Activated CD4-positive, alpha-beta T cell treated with anti-CD3 and anti-CD28 coated beads, Interleukin-2, Interleukin-6, amounts not matched to agents 100 ng/mL and 50 ng/mL, durations not matched to agents 16 hours and 8 hours (primary cell): ENCODE results near the gene RNPS1.

ENCODE experiments used
- DNase-seq: peaks from one replicate; pipeline ENCODE4 v3.0.0-alpha.2; 2020

RNPS1 gene, protein sequence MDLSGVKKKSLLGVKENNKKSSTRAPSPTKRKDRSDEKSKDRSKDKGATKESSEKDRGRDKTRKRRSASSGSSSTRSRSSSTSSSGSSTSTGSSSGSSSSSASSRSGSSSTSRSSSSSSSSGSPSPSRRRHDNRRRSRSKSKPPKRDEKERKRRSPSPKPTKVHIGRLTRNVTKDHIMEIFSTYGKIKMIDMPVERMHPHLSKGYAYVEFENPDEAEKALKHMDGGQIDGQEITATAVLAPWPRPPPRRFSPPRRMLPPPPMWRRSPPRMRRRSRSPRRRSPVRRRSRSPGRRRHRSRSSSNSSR

DNA sequence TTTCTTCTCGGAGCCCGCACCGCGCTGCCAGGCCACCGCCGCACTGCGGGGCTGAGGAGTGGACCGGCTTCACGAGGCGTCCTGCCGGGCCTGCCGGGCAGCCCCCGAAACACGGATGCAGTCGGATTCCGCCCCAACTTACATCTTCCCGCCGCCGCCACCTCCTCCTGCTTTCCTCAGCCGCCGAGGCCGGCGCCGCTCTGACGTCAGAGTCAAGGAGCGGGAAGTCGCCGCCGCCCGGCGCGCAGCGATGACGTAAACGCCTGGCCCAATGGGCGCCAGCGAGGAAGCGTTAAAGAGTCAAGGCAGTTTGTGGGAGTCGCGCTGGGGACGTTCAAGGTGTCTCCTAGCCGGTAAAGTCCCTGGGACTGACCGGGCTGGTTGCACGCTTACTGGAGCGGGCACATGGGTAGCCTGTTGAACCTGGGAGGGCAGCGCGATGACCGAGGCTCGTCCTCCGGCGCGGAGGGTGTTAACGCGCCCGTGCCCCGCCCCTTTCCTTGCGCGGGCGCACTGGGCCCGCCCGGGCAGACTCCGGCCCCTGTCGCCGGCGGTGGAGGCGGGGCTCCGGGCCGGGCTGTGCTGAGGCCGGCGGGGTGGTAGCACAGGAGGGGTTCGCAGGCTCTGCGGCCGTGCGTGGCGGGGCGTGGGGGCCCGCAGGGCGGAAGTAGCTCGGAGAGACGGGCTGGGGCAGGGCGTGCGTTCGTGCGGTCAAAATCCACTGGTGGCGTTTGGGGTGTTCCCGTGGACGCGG lies at the start of gene RNPS1:
RNPS1 (minus strand) TSS at position 214 of the 754 bp plus-strand sequence. CDS start 3,483 bp downstream, outside the sequence.
- peak; percentile 97 for DNase-seq

DNA sequence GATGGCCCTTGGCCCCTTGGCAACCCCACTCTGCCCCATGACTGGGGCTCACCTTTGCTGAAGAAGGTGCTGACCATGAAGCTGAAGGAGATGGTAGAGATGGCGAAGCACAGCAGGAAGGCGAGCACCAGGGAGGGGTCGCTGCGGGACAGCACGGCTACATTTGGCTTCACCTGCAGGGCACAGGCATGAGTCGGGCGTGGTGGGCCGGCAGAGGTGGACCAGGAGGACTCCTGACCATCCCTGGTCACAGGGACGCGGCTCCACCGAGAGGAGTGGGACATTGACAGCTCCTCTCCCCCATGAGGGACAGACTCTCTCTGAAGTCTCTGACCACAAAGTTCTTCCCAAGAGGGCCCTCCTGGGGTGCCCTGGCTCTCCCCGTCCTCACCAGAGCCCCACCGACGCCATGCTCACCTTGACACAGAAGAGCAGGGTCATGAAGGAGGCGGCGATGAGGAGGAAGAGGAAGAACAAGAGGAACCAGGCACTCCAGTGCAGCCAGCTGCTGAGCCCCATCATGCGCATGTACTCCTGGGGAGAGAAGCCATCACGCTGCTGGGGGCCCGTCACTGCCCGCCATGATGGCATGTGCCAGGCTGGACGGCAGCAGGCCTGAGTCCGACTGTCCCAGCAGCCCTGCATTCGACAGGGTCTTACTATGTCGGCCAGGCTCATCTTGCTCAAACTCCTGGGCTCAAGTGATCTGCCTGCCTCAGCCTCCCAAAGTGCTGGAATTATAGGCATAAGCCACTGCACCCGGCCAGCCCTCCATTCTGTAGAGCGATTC lies 49.5 kb upstream of the RNPS1 start:
- no peak for DNase-seq

DNA sequence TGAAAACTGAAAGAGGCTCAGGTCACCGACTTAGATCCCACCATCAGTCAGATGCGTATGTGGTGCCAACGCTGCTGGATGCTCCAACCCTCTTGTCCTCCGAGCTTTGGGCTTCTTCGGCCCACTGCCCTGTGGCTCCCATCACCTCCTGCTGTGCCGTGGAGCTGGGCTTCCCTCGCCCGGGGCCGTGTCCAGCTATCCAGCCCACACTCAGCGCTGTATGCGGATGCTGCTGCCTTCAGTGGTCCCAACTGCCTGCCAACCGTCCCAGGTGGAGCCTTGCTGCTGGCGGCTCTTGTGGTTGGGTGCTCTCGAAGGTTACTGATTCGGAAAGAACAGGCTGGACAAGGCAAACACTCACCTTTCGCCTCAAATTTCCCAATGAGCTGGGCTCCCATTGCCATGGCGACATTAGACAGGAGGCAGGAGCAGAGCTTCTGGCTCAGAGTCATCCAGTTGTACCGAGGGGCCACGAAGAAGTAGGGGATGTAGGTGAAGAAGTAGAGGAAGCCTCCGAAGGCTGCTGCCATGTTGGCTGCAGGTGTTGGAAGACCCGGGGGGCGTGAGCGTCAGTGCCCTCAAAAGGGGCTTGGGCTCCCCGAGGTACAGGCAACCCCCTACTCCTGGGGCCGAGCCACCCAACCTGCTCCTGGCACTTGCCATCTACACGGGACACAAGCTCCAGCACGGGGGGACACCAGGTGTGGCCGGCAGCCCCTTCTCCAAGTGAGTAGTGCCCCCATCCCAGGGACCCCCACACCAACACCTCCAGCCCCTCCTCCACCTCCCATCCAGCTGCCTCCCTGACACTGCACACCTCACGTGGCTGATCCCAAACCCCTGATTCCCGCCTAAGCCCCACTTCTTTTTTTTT lies 40.4 kb upstream of the RNPS1 start:
- DNase-seq, result no peak

DNA sequence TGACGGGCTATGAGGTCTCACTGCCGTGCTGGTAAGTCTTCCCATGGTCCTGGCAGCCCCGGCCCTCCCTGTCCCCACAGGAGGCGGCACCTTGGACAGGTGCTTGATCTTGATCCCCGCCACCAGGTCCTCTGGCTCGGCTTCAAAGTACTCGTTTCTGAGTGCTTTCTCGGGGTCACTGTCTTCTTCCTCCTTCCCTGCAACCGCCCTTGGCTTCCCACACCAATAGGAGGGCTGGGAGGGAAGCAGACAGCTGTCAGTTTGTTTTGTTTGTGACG lies 31.9 kb upstream of the RNPS1 start:
- no peak for DNase-seq

DNA sequence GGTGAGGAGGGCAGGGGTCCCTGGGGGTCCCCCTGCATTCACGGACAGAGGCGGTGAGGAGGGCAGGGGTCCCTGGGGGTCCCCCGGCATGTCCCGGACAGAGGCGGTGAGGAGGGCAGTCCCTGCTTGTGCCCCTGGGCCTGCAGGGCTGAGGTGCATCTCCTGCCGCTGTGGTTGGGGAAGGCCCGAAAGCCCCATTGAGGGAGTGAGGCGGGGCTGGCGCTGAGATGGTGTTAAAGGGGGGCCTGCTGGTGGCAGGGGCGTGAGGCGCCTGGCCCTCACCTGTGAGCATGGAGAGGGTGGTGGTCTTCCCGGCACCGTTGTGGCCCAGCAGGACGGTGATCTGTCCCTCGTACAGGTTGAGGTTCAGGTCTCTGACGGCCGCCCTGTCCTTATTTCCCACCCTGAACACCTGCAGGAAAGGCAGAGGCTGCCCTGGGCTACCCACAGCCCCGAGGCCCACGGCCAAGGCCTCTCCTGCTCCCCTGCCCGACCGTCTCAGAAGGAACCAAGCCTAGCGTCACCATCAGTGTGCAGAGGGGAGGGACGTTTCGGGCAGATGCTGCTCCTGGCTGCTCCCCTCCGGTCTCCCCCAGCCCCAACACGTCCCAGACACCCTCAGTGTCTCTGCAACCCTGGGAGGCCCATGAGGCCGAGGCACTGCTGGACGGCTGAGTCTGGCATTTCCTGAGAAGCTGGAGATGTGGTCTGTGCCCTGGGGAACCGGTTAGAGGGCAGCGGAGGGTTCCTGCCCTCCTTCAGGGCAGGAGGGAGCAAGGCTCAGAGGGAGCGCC lies 31.4 kb upstream of the RNPS1 start:
- no peak for DNase-seq

DNA sequence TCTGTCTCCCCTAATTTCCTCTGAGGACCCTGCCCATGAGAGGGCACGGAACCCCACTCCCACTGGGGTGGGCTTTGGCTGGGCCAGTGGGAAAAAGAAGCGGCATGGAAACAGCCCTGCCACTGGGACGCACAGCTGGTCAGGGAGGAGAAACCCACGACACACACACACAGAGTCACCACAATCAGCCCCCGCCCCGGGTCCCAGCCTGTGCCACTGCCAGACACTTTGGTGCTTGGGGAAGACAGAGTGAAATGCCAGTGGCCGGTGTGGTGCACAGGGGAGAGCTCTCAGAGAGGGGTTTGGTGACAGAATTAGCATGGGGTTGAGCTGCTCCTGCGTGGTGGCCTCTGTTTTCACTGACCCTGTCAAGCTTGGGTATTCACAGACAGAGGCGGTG lies 30.7 kb upstream of the RNPS1 start:
- no peak for DNase-seq

DNA sequence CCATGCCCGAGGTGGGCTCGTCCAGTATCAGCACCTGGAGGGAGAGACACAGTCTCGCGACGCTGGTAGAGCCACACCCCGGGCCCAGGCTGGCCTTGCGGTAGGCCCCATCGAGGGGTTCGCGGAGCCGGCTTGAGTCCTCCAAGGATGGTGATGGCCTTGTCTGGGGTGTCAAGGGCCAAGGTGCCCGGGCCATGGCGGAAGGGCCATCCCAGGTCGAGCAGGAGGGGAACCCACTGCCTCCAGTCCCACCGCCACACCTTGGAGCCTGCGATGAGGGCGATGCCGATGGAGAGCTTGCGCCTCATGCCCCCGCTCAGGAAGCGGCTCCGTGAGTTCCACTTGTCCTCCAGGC lies 29.6 kb upstream of the RNPS1 start:
- DNase-seq, result no peak

DNA sequence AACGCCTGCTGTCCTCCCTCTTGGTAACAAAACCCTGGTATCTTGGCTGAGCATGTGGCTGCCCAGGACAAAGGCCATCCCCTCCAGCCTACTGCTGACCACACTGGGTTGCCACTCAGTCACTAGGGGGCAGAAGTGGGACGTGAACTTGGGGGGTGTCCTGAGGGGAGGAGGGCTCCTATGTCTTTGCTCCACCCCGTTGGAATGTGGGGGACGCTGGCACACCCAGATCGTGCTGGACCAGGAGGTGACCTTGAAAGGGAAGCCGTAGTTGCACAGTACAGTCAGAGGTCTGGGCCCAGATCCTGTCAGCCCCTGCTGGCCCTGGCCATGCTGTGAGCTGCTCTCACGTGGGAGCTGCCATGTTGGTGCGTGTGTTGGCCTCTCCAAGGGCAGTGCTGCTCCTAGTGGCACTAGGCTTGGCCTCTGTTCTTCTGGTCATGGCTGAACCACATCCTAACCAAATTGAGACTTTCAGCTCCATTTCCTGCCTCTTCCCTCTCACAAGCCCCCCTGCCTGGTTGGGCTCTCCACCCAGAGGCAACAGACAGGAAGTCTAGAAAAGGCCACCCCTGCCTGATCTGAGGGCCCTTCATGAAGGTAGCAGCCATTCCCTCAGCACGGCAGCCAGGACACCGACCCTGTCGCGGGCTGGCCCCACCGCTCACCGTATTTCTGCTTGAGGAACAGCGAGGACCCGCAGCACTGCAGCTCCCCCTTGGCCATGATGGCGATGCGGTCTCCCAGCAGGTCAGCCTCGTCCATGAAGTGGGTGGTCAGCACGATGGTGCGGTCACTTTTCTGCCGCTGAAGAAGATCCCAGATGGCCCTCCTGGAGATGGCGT lies 29.0 kb upstream of the RNPS1 start:
- peak; percentile 25 for DNase-seq

DNA sequence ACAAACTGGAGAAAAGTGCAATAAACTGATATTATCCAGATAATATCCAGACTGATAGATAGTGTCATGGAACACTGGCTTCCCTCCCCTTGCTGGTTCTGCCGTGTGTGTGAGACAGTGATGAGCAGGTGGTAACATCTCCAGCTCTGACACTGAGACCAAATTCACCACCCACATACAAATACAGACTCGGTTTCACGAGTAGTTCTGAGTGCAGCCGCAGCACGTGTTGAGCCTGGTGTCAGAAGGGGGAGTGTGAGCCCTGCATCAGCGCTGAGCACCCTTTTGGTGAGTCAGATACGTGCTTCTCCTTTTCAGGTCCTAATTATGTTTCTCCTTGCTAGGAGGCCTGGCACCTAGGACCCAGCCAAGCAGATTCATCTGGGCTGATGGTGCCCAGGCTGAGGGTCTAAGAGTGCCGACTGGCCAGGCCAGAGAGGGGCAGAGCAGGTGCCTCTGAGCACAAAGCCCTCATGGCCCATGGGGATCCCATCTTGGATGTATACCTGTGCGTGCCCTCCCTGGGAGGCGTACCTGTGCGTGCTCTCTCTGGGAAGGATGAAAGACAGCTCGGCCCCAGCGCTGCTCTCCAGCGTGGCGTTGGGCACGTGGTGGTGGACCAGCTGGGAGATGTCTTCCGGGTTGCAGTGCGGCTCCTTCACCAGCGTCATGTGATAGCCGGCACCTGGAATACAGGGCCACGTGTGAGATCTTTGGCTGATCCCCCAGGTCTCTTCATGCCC lies 27.3 kb upstream of the RNPS1 start:
- no peak for DNase-seq

DNA sequence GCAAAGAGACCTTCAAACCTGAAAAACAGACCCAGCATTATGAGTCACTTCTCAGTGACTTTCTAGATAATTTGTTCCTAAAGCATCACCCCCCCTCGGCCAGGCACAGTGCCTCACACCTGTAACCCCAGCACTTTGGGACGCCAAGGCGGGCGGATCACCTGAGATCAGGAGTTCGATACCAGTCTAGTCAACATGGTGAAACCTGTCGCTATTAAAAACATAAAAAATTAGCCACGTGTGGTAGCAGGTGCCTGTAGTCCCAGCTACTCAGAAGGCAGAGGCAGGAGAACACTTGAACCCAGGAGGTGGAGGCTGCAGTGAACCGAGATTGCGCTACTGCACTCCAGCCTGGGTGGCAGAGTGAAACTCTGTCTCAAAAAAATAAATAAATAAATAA lies 24.3 kb upstream of the RNPS1 start:
- no peak for DNase-seq

DNA sequence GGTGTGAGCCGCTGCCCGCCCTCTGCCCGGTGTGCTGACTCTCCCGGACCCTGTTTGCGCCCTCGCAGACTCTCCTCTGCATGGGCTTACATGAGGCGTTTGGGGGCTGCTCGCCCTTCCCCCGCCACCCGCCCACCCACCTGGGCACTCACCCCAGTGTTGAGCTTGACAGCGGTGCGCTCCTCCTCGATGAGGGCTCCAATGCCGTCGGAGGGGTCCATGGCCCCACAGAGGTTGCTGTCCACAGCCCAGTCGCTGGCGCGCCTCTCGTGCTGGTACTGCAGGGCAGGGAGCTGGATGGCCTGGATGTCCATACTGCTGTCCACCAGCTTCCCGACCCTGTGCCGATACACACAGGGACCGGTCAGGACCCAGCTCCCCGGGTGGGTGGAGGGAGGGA lies 21.4 kb upstream of the RNPS1 start:
- DNase-seq, result no peak

DNA sequence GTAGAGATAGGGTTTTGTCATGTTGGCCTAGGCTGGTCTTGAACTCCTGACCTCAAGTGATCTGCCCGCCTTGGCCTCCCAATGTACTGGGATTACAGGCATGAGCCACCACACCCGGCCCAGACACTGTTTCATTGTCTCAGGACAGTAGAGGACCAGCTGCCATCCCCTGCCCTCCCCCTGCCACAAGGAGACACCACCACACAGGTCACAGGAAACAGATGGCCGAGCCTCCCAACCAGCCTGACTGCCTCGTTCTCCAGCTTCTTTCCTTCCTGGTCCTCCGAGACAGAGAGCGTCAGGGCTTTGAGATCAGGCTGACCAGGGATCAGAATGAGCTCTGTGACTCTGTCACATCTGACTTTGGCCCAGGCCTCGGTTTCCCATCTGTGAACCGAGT lies 20.8 kb upstream of the RNPS1 start:
- no peak for DNase-seq

DNA sequence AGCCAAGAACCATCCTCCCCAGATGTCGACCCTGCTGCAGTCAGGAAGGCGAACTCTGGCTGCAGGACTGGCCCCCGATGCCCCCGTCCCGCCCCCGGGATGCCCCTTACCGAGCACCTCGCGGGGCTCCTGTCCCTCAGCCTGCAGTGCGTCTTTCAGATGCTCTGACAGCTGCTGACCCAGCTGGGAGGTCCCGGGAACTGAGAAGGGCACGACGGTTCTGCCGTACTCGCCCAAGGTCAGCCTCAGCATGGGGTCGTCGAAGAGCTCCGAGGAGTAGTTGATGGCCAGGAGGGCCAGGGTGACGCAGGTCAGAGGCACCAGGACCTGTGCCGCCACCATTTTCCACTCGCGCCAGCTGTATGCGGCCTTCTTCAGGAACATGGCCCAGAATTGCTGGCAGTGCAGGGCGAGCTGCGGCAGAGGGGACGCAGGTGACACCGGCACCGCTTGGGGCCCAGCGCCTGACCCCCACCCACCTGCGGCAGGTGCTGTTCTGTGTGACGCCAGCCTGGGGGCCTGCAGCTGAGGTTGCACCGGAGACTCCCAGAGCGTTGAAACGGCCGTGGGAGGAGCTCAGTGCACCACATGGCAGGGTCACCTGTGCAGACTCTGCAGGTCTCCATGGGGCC lies 20.1 kb upstream of the RNPS1 start:
- no peak for DNase-seq

DNA sequence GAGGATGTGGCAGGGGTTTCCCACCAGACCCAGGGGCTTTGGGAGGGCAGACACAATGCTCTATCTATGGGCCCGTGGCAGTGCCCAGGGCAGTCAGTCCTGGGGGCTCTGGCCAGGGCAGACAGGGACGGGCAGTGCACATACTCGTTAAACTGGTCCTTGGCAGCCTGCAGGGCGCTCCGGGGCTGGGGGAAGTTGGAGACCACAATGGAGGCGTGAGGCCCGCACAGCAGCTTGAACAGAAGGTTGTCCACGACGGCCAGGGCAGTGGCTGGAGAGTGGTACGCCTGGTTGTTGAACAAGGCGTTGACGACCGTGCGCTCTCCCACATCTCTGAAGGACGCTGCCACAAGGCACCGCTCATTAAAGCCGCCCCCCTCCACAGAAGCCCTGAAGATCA lies 18.6 kb upstream of the RNPS1 start:
- no peak for DNase-seq

DNA sequence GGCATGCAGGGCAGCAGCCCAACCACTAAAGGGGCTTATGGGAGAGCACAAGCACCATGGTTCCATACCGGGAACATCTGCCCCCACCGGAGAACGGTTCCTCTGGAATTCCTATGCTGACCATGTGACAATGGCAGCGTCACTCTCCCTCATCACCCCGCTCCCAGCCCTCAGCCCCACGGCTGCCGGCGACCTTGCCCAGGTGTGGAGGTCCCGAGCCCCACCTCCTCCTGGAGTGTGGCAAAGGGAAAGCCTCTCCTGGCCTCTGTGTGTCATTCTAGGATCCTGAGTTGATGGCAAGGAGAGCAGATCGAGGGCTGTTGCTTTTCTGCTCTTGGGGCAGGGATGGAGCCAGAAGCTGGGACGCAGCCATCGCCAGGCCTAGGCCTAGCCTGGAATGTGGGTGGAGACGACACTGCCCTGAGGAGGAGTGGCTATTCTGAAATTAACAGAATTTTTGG lies 17.8 kb upstream of the RNPS1 start:
- no peak for DNase-seq

DNA sequence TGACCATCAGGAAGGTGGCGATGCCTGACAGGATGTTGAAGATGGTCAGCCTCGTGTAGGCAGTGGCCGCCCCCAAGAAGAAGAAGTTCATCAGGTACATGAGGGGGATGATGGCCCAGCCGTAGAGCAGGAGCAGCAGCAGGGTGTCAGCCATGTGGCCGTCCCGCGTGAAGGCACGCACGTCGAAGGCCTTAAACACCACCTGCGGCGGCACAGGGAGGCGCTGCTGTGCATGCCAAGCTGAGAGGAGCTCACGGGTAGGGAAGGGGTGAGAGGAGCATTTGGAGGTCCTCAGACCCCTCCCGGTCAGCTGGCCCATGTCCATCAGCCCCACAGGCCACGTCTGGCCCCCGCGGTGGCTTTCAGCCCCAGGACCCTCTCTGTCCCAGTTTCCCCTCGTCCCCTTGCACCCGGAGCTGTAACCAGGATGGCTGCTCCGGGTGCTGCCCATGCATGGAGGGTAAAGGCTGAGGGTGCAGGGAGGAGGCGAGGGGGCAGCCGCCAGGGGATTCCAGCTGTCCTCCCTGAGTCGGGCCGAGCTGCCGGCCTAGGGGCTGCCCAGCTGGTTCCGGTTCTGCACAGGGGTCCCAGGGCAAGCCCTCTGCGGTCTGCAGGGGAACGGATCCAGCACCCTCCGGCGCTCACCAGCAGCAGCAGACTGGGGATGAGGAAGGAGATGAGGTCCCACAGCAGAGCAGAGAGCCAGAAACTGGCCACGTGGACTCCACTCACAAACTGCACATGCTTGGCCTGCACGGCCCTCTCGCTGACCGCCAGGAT lies 17.1 kb upstream of the RNPS1 start:
- DNase-seq, result no peak

DNA sequence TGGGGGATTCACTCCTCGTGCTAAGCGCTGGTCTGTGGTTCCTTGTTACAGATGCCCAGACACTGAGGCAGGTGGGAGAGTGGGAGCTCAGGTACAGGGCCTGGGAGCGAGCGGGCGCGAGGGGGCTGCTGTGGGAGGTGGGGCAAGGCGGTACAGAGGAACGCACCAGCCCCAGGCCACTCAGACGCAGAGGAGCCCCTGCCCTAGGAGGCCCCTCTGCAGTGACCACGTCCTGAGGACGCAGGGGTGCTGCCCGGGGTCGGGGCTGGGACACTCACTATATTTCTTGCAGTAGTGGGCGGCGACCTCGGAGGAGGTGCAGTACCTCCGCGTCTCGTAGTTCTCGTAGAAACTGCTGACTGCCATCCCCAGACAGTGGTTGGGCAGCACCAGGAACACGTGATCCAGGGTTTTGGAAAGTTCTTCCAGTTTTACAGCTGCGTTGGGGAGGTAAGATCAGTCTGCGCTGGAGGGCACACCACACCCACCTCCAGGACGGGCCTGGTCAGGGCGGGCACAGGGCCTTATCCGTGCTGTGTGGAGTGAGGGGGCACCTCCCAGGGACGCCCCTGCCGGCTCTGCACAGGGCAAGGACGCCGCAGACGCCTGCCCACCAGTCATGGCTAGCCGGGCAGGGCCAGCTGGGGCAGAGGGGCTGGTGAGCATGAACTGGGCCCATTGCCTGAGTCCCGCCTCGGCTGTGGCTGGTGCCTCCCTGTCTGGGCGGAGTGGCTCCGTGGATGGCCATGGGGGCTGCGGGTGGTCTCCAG lies 16.3 kb upstream of the RNPS1 start:
- DNase-seq, result no peak

DNA sequence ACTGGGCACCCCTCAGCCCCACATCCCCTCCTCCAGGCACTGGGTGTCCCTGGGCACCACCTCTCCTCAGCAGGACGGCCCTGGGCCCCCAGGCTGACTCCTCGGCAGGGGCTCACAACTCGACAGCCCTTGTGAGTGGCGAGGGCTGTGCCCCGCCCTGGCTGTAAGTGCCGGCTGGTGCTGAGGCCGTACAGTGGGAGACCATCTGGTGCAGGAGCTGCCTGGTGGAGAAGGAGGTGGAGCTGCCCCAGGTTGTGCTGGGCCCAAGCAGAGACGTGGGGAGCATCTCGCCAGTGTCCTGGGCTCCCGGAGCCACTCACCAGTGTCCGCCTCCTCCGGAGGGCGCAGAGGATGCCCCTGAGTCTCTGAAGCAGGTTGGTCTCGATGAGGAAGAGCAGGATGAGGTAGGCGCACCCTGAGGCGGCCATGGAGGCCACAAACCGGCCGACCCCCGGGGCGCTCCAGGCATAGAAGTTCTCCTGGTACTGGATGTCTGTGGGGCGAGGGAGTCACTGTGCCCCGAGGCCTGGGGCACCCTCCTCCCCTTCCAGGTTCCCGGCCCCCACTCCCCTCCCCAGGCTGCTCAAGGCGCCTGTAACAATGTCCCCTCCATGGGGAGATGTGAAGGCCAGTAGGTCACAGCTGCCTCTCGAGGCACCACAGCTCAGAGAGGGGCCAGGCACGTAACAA lies 15.1 kb upstream of the RNPS1 start:
- DNase-seq, result no peak
